GM12878 (cell line): ENCODE measurements around the gene AFG1L. TPM values are rescaled to one million over a fixed set of nuclear protein-coding genes. Genes with fewer than 3 reads are reported as not detected.

Experiments
- CTCF ChIP-seq, 3 experiments: IDR thresholded peaks in 2 of 3; conservative IDR thresholded peaks in 1 of 3; 2 replicates each; pipeline ENCODE4 v1.5.1; 2011; ENCODE audit warnings: low read depth in 3 of 3, low read length in 3 of 3, mild to moderate bottlenecking in 3 of 3, control low read depth in 2 of 3, moderate library complexity in 2 of 3, inconsistent platforms in 1 of 3, mixed read lengths in 1 of 3; ENCODE audit not compliant: control insufficient read depth in 2 of 3, insufficient read depth in 1 of 3; ENCODE audit errors: extremely low read depth in 1 of 3
- HDAC6 ChIP-seq: fragments of 200-600 bp; sonication (generic); IDR thresholded peaks from one replicate; pipeline ENCODE4 v1.8.0; 2017; ENCODE audit warnings: antibody characterized with exemption; ENCODE audit not compliant: unreplicated experiment
- NR2C1 ChIP-seq: fragments of 450-650 bp; IDR thresholded peaks from 2 replicates; pipeline ENCODE4 v1.6.1; 2017; ENCODE audit warnings: antibody characterized with exemption, mild to moderate bottlenecking, moderate library complexity
- REST ChIP-seq: IDR thresholded peaks from 2 replicates; pipeline ENCODE4 v1.6.1; 2012; ENCODE audit warnings: mild to moderate bottlenecking, low read depth, low read length
- ZBTB4 ChIP-seq: fragments of 450-650 bp; formaldehyde crosslinking; IDR thresholded peaks from 2 replicates; pipeline ENCODE4 v1.4.0; 2022; ENCODE audit warnings: mild to moderate bottlenecking, moderate library complexity
- ZNF274 ChIP-seq: IDR thresholded peaks from one replicate; pipeline ENCODE4 v1.8.0; 2011; ENCODE audit not compliant: insufficient read length, insufficient read depth
- polyA plus RNA-seq, 11 experiments: library from polyadenylated mRNA; depleted of rRNA in 4 of 11; unstranded in 6 of 11; stranded (reverse) in 5 of 11; fragments of >200 nt; fragmentation: Nextera tagmentation in 4 of 11; fragmentation: Illumina TruSeq in 1 of 11; extraction: Ambion mirVana in 4 of 11; extraction: Trizol in 1 of 11; gene quantifications; 1 replicate in 1 of 11; 2 replicates in 10 of 11; pipeline versions ENCODE4 v1.2.1 to v1.2.3, GENCODE V29; 2011 to 2016; ENCODE audit warnings: inconsistent platforms in 2 of 11, missing spikeins in 2 of 11, low read depth in 1 of 11
- total RNA-seq, 4 experiments: library from RNA; depleted of rRNA in 3 of 4; stranded (reverse); fragments of >200 nt in 3 of 4; fragmentation: Illumina TruSeq in 1 of 4; extraction: Trizol in 1 of 4; gene quantifications; 2 replicates each; pipeline versions ENCODE4 v1.2.1 to v1.2.3, GENCODE V29; 2013 to 2021

Gene AFG1L
- total and polyA plus RNA-seq, 10 of the 15 experiments (the other 5 are each of a cell fraction or from before 2014, with no cell fraction given): 2.3 to 9.0 (median 4.3) TPM

GRCh38 chr6:108555399-108556052 is 260.7 kb downstream of the AFG1L start (continued):
- TF ChIP-seq REST (no peak), ZNF274 (no peak), ZBTB4 (CRISPR knock-in tag) (no peak), CTCF (IDR thresholded peaks at IDR 0.05 in 2 of 3, conservative IDR thresholded peaks at IDR 0.05 in 1 of 3; ENCODE audit: control insufficient read depth in 2 of 3, extremely low read depth in 1 of 3, insufficient read depth in 1 of 3, low read depth in 3 of 3, low read length in 3 of 3) (no peak), NR2C1 (no peak), HDAC6 (no peak)
